ENCODE measurements around the gene KIF1B.

DNA sequence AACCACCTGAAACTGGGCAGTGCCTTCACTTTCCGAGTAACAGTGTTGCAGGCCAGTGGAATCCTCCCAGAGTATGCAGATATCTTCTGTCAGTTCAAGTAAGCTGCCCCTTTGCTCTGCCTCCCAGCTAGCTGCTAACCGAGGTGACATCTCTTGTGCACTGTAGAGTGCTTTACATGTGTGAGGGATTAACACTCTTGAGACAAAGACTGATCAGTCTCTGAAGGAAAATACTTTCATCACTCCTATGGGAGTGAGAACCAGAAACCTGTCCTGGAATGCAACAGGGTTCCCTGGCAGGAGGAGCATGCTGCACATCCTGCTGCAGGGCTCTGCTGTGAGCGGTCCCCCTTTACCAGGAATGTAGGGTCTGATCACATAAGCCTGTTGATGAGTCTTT lies 127.1 kb downstream of the KIF1B start:
- TF ChIP-seq CTCF (IDR thresholded peaks at IDR 0.05) (no peak), EZH2 (IDR thresholded peaks at IDR 0.05; ENCODE audit: borderline replicate concordance, insufficient read depth, low read depth, low read length, poor library complexity, severe bottlenecking) (no peak)

Measured in B cell (primary cell).